ENCODE measurements around the gene ICOSLG. TPM values are rescaled to one million over a fixed set of nuclear protein-coding genes. Genes with fewer than 3 reads are reported as not detected.

The ICOSLG gene
- total RNA-seq, 2 donors from 2014 or later: 2.3 to 4.1 TPM

- Histone ChIP-seq H3K4me1 (ENCODE audit: control insufficient read depth in 1 of 2, low read depth in 2 of 2) (no peaks in the 10 kb centered on the region), H3K4me3 (no peak overlapping the region), H3K36me3 (no peaks in the 10 kb centered on the region), H3K27ac (no peak overlapping the region), H3K9me3 (peaks cover 2% of the 10 kb centered on the region), H3K27me3 (replicated peaks; ENCODE audit: insufficient read depth) (no peaks in the 10 kb centered on the region)
- no peak for TF ChIP-seq CTCF (IDR thresholded peaks at IDR 0.05)
- ATAC-seq (ENCODE audit: insufficient number of reproducible peaks, low FRiP score, low read depth) (no peak), DNase-seq (ENCODE audit: low spot score) (no peak)
Measured at GRCh38 chr21:44262338-44263056, 21.8 kb upstream of the ICOSLG start.

- Histone ChIP-seq H3K36me3 (no peaks in the 10 kb centered on the region), H3K4me3 (no peak within 1 kb of the TSS), H3K27ac (no peak within 1 kb of the TSS), H3K4me1 (ENCODE audit: control insufficient read depth in 1 of 2, low read depth in 2 of 2) (no peaks in the 10 kb centered on the region), H3K9me3 (peaks cover 2% of the 10 kb centered on the region), H3K27me3 (replicated peaks; ENCODE audit: insufficient read depth) (no peaks in the 10 kb centered on the region)
- ATAC-seq (ENCODE audit: insufficient number of reproducible peaks, low FRiP score, low read depth) (no peak), DNase-seq (ENCODE audit: low spot score) (no peak)
- TF ChIP-seq CTCF (IDR thresholded peaks at IDR 0.05): no peak
Measured at GRCh38 chr21:44261675-44262295, 21.0 kb upstream of the ICOSLG start, which contains the start of gene DNMT3L. Gene DNMT3L, minus strand, starts transcription at chr21:44261897. Its CDS starts 638 bp downstream, at chr21:44261259.

- Histone ChIP-seq H3K27ac (no peak overlapping the region), H3K9me3 (peaks cover 2% of the 10 kb centered on the region), H3K4me1 (ENCODE audit: control insufficient read depth in 1 of 2, low read depth in 2 of 2) (no peaks in the 10 kb centered on the region), H3K27me3 (replicated peaks; ENCODE audit: insufficient read depth) (no peaks in the 10 kb centered on the region), H3K4me3 (no peak overlapping the region), H3K36me3 (no peaks in the 10 kb centered on the region)
- no peak for ATAC-seq (ENCODE audit: insufficient number of reproducible peaks, low FRiP score, low read depth)
- no peak for DNase-seq (ENCODE audit: low spot score)
- TF ChIP-seq CTCF (IDR thresholded peaks at IDR 0.05): no peak
Measured at GRCh38 chr21:44260791-44261631, 20.3 kb upstream of the ICOSLG start.

- Histone ChIP-seq H3K27me3 (replicated peaks; ENCODE audit: insufficient read depth) (no peaks in the 10 kb centered on the region), H3K36me3 (no peaks in the 10 kb centered on the region), H3K27ac (no peak overlapping the region), H3K9me3 (peaks cover 2% of the 10 kb centered on the region), H3K4me3 (no peak overlapping the region), H3K4me1 (ENCODE audit: control insufficient read depth in 1 of 2, low read depth in 2 of 2) (no peaks in the 10 kb centered on the region)
- ATAC-seq (ENCODE audit: insufficient number of reproducible peaks, low FRiP score, low read depth) (no peak), DNase-seq (ENCODE audit: low spot score) (no peak)
- no peak for TF ChIP-seq CTCF (IDR thresholded peaks at IDR 0.05)
Measured at GRCh38 chr21:44260066-44260465, 19.3 kb upstream of the ICOSLG start.

Measured in thoracic aorta (tissue), 2 donors.